GM23248 (cell line): ENCODE data around the gene DUS1L.

ENCODE experiments used
- EZH2 ChIP-seq: fragments of 200-600 bp; sonication (generic); IDR thresholded peaks from 2 replicates; pipeline ENCODE4 v1.6.1; 2018; ENCODE audit warnings: antibody characterized with exemption, mild to moderate bottlenecking; ENCODE audit not compliant: insufficient read depth, poor library complexity, severe bottlenecking
- EZH2phosphoT487 ChIP-seq: fragments of 200-600 bp; sonication (generic); IDR thresholded peaks from 2 replicates; pipeline ENCODE4 v1.6.1; 2018; ENCODE audit warnings: antibody characterized with exemption, moderate library complexity, mild to moderate bottlenecking, low read depth; ENCODE audit not compliant: insufficient read depth

DNA sequence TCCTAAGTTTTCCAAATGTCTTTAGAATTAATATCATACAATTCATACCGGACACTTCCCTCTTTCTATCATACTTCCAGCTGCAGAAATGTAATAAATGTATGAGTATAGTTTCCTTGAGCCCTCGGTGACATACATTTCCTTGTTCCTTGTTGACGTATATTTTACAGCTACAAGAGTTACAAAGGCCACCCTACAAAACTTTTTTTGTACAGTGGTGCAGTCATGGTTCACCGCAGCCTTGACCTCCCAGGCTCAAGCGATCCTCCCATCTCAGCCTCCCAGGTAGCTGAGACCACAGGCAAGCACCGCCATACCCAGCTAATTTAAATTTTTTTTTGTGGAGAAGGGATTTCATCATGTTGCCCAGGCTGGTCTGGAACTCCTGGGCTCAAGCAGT lies 7.2 kb upstream of the DUS1L start:
- TF ChIP-seq EZH2 (no peak), EZH2phosphoT487 (no peak)
